Measurements from ENCODE around the gene SIN3A.

DNA sequence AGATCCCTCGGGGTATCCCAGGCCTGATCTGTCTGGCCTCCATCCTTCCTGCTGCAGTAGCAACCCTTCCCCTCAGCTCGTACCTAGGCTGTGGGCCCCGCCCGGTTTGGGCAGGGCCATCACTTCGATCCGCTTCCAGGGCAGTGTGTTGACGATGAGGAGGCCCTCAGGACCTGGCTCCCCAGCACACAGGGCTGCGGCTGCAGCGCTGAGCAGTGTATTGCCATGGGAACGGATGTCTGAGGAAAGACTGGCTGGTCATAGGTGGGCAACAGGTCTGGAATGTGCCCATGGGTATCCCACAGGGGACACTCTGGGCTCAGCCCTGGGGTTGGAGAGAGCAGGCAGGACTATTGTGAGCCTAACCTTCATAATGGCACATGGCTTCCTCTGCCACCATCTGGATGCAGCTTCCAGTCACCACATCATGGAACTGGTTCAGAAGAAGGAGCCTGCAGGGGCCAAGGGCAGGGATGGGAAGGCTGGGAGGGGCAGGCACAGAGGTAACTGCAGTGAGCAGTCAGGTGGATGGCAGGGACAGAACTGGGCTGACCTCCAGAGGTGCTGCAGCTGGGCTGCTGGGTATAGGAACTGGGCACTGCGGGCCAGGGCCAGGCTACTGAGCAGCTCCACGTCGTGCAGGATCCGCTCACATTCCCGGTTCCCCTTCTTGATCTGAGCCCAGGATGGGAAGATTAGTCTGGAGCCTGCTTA, 91.8 kb downstream of the SIN3A start:
- TF ChIP-seq CTCF (IDR thresholded peaks at IDR 0.05; ENCODE audit: control extremely low read depth in 1 of 3, insufficient read depth in 1 of 3, low read depth in 1 of 3, low read length in 3 of 3) (no peak), RXRA (IDR thresholded peaks at IDR 0.05; ENCODE audit: insufficient read depth, low read depth, low read length) (no peak), EZH2 (IDR thresholded peaks at IDR 0.05; ENCODE audit: low read depth, low read length, severe bottlenecking) (no peak), POLR2A (IDR thresholded peaks at IDR 0.05; ENCODE audit: control extremely low read depth in 1 of 2, low read depth in 2 of 2, low read length in 2 of 2) (no peak), YY1 (IDR thresholded peaks at IDR 0.05; ENCODE audit: low read depth, low read length) (no peak), SP4 (IDR thresholded peaks at IDR 0.05; ENCODE audit: low read length) (no peak), CHD1 (IDR thresholded peaks at IDR 0.05; ENCODE audit: low read depth, low read length) (no peak), RFX5 (IDR thresholded peaks at IDR 0.05; ENCODE audit: borderline replicate concordance, low read depth, low read length) (no peak), ZNF274 (IDR thresholded peaks at IDR 0.05; ENCODE audit: borderline replicate concordance, extremely low read depth, low read length) (no peak), RBBP5 (IDR thresholded peaks at IDR 0.05; ENCODE audit: borderline replicate concordance, low read depth, low read length) (no peak), NRF1 (IDR thresholded peaks at IDR 0.05; ENCODE audit: low read depth, low read length) (no peak), KDM1A (IDR thresholded peaks at IDR 0.05; ENCODE audit: borderline replicate concordance, low read length) (no peak), TAF1 (IDR thresholded peaks at IDR 0.05; ENCODE audit: low read depth, low read length) (no peak)

Measured in H1 (cell line).